Measurements from ENCODE around the gene SLC34A3. TPM values are rescaled to one million over a fixed set of nuclear protein-coding genes. Genes with fewer than 3 reads are reported as not detected.

The SLC34A3 gene
- not detected for total RNA-seq
- long read RNA-seq, partial matches to known transcripts: 0 of 21 reads
- long read RNA-seq, other reads (novel, unspliced or antisense): 21 of 21 reads

- H3K9me3 ChIP-seq: no peaks in the 10 kb centered on the region
- DNase-seq (no peak), ATAC-seq (no peak)
- peaks cover 13% of the 10 kb centered on the region for H3K4me1 ChIP-seq
- peaks cover 60% of the 10 kb centered on the region for H3K27me3 ChIP-seq (ENCODE audit: low read depth)
- H3K27ac ChIP-seq: no peak within 1 kb of the TSS
- no peak within 1 kb of the TSS for H3K4me3 ChIP-seq
- no peak for TF ChIP-seq CTCF (IDR thresholded peaks at IDR 0.05)
- no peaks in the 10 kb centered on the region for H3K36me3 ChIP-seq
- intact Hi-C loops (cut with DNase I): no loop called here
Measured at GRCh38 chr9:137230705-137231371, at the start of gene SLC34A3. SLC34A3 (plus strand) TSS chr9:137230901; CDS start chr9:137231703, 802 bp downstream.

GRCh38 chr9:137181680-137182079, 49.0 kb upstream of the SLC34A3 start:
- intact Hi-C loops (cut with DNase I): no loop called here
- Histone ChIP-seq H3K4me1 (peaks cover 19% of the 10 kb centered on the region), H3K9me3 (no peaks in the 10 kb centered on the region), H3K27me3 (ENCODE audit: low read depth) (no peaks in the 10 kb centered on the region), H3K36me3 (peaks cover 88% of the 10 kb centered on the region), H3K27ac (no peak overlapping the region), H3K4me3 (no peak overlapping the region)
- TF ChIP-seq CTCF (IDR thresholded peaks at IDR 0.05): no peak
- ATAC-seq (no peak), DNase-seq (no peak)

GRCh38 chr9:137182836-137183235, 47.9 kb upstream of the SLC34A3 start:
- Histone ChIP-seq H3K4me1 (peaks cover 30% of the 10 kb centered on the region), H3K27ac (no peak overlapping the region), H3K36me3 (peaks cover 87% of the 10 kb centered on the region), H3K27me3 (ENCODE audit: low read depth) (no peaks in the 10 kb centered on the region), H3K9me3 (no peaks in the 10 kb centered on the region), H3K4me3 (no peak overlapping the region)
- DNase-seq: no peak
- no peak for TF ChIP-seq CTCF (IDR thresholded peaks at IDR 0.05)
- intact Hi-C loops (cut with DNase I): no loop called here
- no peak for ATAC-seq

- H3K4me3 ChIP-seq: no peak overlapping the region
- H3K36me3 ChIP-seq: peaks cover 74% of the 10 kb centered on the region
- no peak for DNase-seq
- no peaks in the 10 kb centered on the region for H3K9me3 ChIP-seq
- peaks cover 31% of the 10 kb centered on the region for H3K4me1 ChIP-seq
- TF ChIP-seq CTCF (IDR thresholded peaks at IDR 0.05): no peak
- intact Hi-C loops (cut with DNase I): no loop called here
- ATAC-seq: no peak
- H3K27me3 ChIP-seq (ENCODE audit: low read depth): no peaks in the 10 kb centered on the region
- H3K27ac ChIP-seq: no peak overlapping the region
Measured at GRCh38 chr9:137183980-137184595, 46.6 kb upstream of the SLC34A3 start.

GRCh38 chr9:137184881-137185660, 45.6 kb upstream of the SLC34A3 start:
- peaks cover 69% of the 10 kb centered on the region for H3K36me3 ChIP-seq
- no peak for TF ChIP-seq CTCF (IDR thresholded peaks at IDR 0.05)
- no peaks in the 10 kb centered on the region for H3K9me3 ChIP-seq
- peaks cover 41% of the 10 kb centered on the region for H3K4me1 ChIP-seq
- intact Hi-C loops (cut with DNase I): no loop called here
- no peaks in the 10 kb centered on the region for H3K27me3 ChIP-seq (ENCODE audit: low read depth)
- H3K4me3 ChIP-seq: no peak overlapping the region
- DNase-seq (no peak), ATAC-seq (no peak)
- H3K27ac ChIP-seq: no peak overlapping the region

Measured in lower lobe of right lung (tissue), 2 donors.